COR-L47 (cell line): Measurements from ENCODE around the gene GUK1.

Experiments
- DNase-seq: peaks from one replicate; lab custom pipeline; 2025; lab: John Stamatoyannopoulos, UW

The GUK1 gene

GRCh38 chr1:228139931-228140723 lies at the start of gene GUK1:
TSS of gene GUK1 (plus strand) at chr1:228140279. CDS start at chr1:228140303, 24 bp downstream.
- peak; percentile 99 for DNase-seq

GRCh38 chr1:228090613-228091081 lies 49.4 kb upstream of the GUK1 start:
- DNase-seq: no peak

- DNase-seq: no peak
Measured at GRCh38 chr1:228091084-228091483, 49.0 kb upstream of the GUK1 start.

GRCh38 chr1:228092342-228093049 lies 47.6 kb upstream of the GUK1 start:
- no peak for DNase-seq

GRCh38 chr1:228093050-228093906 lies 46.8 kb upstream of the GUK1 start:
- no peak for DNase-seq

- no peak for DNase-seq
Measured at GRCh38 chr1:228094432-228095016, 45.6 kb upstream of the GUK1 start.

- DNase-seq: no peak
Measured at GRCh38 chr1:228095161-228095560, 44.9 kb upstream of the GUK1 start.

GRCh38 chr1:228095938-228096337 lies 44.1 kb upstream of the GUK1 start:
- DNase-seq: no peak

- no peak for DNase-seq
Measured at GRCh38 chr1:228096416-228097332, 43.4 kb upstream of the GUK1 start.

- DNase-seq: no peak
Measured at GRCh38 chr1:228097333-228098081, 42.6 kb upstream of the GUK1 start.

GRCh38 chr1:228098323-228098931 lies 41.7 kb upstream of the GUK1 start:
- no peak for DNase-seq

GRCh38 chr1:228099331-228099732 lies 40.7 kb upstream of the GUK1 start:
- DNase-seq: no peak

- no peak for DNase-seq
Measured at GRCh38 chr1:228100822-228101613, 39.1 kb upstream of the GUK1 start.

GRCh38 chr1:228101614-228101993 lies 38.5 kb upstream of the GUK1 start:
- no peak for DNase-seq

GRCh38 chr1:228101994-228102790 lies 37.9 kb upstream of the GUK1 start:
- DNase-seq: peak; percentile 48

- peak; percentile 94 for DNase-seq
Measured at GRCh38 chr1:228102791-228103620, 37.1 kb upstream of the GUK1 start, which contains the start of gene C1orf35. TSS of gene C1orf35 (minus strand) at chr1:228103325. CDS start at chr1:228103227, 98 bp downstream.
